ENCODE data around the gene WDR45B. TPM values are rescaled to one million over a fixed set of nuclear protein-coding genes. Genes with fewer than 3 reads are reported as not detected.

Gene WDR45B
- polyA plus RNA-seq, 1 of the 3 experiments (the other 2 are of a cell fraction), result 171 TPM

DNA sequence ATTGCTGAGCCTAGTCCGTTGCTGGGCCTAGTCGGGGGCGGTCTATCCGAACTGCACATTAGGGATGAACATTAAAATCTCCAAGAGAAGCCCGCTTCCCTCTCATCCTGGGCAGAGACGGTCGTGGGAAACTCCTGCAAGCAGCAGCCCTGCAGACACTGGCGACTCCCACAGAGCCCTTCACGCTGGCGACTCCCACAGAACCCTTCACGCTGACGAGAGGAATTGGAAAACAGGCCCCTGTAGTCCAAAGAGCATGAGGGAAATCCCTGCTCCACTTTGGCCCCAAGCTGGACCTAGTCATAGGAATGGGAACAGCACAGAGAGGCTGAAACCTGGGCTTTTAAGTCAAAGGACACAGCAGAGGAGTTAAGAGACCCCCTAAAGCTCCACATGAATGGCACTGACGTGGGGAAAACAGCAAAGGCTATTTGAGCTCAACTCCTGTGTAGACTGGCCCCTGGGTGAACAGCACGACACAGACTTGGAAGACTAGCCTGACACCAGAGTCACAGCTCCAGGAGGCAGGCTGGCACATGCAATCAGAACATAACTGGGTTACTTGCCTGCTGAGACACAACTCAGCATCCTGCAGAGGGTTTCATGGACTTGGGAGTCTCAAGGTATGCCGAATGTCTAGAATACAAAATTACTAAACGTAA lies 42.2 kb downstream of the WDR45B start (continued):
- TF ChIP-seq, protein P1, sequence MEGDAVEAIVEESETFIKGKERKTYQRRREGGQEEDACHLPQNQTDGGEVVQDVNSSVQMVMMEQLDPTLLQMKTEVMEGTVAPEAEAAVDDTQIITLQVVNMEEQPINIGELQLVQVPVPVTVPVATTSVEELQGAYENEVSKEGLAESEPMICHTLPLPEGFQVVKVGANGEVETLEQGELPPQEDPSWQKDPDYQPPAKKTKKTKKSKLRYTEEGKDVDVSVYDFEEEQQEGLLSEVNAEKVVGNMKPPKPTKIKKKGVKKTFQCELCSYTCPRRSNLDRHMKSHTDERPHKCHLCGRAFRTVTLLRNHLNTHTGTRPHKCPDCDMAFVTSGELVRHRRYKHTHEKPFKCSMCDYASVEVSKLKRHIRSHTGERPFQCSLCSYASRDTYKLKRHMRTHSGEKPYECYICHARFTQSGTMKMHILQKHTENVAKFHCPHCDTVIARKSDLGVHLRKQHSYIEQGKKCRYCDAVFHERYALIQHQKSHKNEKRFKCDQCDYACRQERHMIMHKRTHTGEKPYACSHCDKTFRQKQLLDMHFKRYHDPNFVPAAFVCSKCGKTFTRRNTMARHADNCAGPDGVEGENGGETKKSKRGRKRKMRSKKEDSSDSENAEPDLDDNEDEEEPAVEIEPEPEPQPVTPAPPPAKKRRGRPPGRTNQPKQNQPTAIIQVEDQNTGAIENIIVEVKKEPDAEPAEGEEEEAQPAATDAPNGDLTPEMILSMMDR (IDR thresholded peaks at IDR 0.05), result no peak
- no peak for TF ChIP-seq RXRA (IDR thresholded peaks at IDR 0.05; ENCODE audit: borderline replicate concordance, low read depth)
- no peak for TF ChIP-seq MEF2A (IDR thresholded peaks at IDR 0.05; ENCODE audit: borderline replicate concordance, low read depth)
- no peak for TF ChIP-seq GABPA (IDR thresholded peaks at IDR 0.05; ENCODE audit: low read depth)
- TF ChIP-seq ELF1 (IDR thresholded peaks at IDR 0.05), result no peak
- TF ChIP-seq, protein P2, sequence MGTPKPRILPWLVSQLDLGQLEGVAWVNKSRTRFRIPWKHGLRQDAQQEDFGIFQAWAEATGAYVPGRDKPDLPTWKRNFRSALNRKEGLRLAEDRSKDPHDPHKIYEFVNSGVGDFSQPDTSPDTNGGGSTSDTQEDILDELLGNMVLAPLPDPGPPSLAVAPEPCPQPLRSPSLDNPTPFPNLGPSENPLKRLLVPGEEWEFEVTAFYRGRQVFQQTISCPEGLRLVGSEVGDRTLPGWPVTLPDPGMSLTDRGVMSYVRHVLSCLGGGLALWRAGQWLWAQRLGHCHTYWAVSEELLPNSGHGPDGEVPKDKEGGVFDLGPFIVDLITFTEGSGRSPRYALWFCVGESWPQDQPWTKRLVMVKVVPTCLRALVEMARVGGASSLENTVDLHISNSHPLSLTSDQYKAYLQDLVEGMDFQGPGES (IDR thresholded peaks at IDR 0.05; ENCODE audit: low read depth, low read length), result no peak

DNA sequence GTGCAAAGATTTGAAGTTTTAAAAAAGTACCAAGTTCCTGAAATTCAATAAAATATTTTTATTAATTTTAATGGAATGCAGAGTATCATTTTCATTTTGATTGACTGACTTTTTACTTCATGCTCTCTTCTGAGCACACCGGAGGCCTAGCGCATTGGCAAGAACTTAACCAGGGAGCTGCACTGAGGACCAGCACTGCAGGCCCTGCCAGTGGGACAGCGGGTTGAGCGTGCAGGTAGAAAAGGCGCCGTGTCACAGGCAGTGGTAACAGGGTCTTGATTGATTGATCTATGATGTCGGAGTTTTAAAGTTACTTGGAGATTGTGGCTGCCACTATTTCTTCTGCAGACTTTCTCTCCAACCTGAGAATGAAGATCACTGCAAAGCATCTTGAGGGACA lies 43.7 kb downstream of the WDR45B start:
- 95% methylated on average over 7 of the region's 7 CpGs for WGBS (ENCODE audit: low lambda C conversion rate)
- Histone ChIP-seq H3K9me2 (no peaks in the 10 kb centered on the region), H3K79me2 (ENCODE audit: insufficient read depth) (peaks cover 18% of the 10 kb centered on the region), H3K4me1 (ENCODE audit: control insufficient read depth in 1 of 2, insufficient read depth in 2 of 2, low read depth in 1 of 2, low read length in 1 of 2) (no peaks in the 10 kb centered on the region; a peak in 1 of 4 replicates), H2AFZ (ENCODE audit: low read depth) (no peak overlapping the region), H3K4me2 (no peak overlapping the region), H3K27ac (ENCODE audit: low read depth in 2 of 2, low read length in 1 of 2) (no peak overlapping the region), H3K9ac (no peak overlapping the region), H3K4me3 (ENCODE audit: low read depth in 2 of 2, low read length in 1 of 2) (no peak overlapping the region), H3K36me3 (replicated peaks in 1 of 2; ENCODE audit: control insufficient read depth in 1 of 2, insufficient read depth in 2 of 2, low read length in 1 of 2) (peaks cover 60 to 70% of the 10 kb centered on the region in 2 experiments), H4K20me1 (ENCODE audit: insufficient read depth) (no peaks in the 10 kb centered on the region), H3K27me3 (ENCODE audit: insufficient read depth) (no peaks in the 10 kb centered on the region), H3K9me3 (no peaks in the 10 kb centered on the region), H3F3A (replicated peaks; ENCODE audit: insufficient read depth) (peaks cover 7% of the 10 kb centered on the region)
- CTCF ChIA-PET, result no interaction called here
- POLR2A ChIA-PET, result no interaction called here
- no peak for TF ChIP-seq MEF2A (IDR thresholded peaks at IDR 0.05; ENCODE audit: borderline replicate concordance, low read depth)
- TF ChIP-seq, protein P3, sequence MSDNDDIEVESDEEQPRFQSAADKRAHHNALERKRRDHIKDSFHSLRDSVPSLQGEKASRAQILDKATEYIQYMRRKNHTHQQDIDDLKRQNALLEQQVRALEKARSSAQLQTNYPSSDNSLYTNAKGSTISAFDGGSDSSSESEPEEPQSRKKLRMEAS (IDR thresholded peaks at IDR 0.05; ENCODE audit: low read depth), result no peak
- TF ChIP-seq POLR2AphosphoS5 (IDR thresholded peaks at IDR 0.05; ENCODE audit: low read depth, low read length), result no peak
- no peak for TF ChIP-seq JUND (IDR thresholded peaks at IDR 0.05)
- no peak for TF ChIP-seq SIN3A (IDR thresholded peaks at IDR 0.05; ENCODE audit: borderline replicate concordance, low read depth, low read length)
- no peak for TF ChIP-seq RAD21 (IDR thresholded peaks at IDR 0.05; ENCODE audit: low read length)
- no peak for TF ChIP-seq FOSL2 (IDR thresholded peaks at IDR 0.05; ENCODE audit: borderline replicate concordance, low read depth)
- no peak for TF ChIP-seq RFX5 (IDR thresholded peaks at IDR 0.05; ENCODE audit: low read length)
- no peak for TF ChIP-seq SMC3 (IDR thresholded peaks at IDR 0.05; ENCODE audit: low read depth, low read length)
- TF ChIP-seq, protein P4, sequence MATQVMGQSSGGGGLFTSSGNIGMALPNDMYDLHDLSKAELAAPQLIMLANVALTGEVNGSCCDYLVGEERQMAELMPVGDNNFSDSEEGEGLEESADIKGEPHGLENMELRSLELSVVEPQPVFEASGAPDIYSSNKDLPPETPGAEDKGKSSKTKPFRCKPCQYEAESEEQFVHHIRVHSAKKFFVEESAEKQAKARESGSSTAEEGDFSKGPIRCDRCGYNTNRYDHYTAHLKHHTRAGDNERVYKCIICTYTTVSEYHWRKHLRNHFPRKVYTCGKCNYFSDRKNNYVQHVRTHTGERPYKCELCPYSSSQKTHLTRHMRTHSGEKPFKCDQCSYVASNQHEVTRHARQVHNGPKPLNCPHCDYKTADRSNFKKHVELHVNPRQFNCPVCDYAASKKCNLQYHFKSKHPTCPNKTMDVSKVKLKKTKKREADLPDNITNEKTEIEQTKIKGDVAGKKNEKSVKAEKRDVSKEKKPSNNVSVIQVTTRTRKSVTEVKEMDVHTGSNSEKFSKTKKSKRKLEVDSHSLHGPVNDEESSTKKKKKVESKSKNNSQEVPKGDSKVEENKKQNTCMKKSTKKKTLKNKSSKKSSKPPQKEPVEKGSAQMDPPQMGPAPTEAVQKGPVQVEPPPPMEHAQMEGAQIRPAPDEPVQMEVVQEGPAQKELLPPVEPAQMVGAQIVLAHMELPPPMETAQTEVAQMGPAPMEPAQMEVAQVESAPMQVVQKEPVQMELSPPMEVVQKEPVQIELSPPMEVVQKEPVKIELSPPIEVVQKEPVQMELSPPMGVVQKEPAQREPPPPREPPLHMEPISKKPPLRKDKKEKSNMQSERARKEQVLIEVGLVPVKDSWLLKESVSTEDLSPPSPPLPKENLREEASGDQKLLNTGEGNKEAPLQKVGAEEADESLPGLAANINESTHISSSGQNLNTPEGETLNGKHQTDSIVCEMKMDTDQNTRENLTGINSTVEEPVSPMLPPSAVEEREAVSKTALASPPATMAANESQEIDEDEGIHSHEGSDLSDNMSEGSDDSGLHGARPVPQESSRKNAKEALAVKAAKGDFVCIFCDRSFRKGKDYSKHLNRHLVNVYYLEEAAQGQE (IDR thresholded peaks at IDR 0.05; ENCODE audit: low read depth, low read length), result no peak
- no peak for TF ChIP-seq ELF1 (IDR thresholded peaks at IDR 0.05)
- no peak for TF ChIP-seq EP300 (IDR thresholded peaks at IDR 0.05; ENCODE audit: borderline replicate concordance in 1 of 2, low read depth in 1 of 2, low read length in 1 of 2)
- TF ChIP-seq, protein P5, sequence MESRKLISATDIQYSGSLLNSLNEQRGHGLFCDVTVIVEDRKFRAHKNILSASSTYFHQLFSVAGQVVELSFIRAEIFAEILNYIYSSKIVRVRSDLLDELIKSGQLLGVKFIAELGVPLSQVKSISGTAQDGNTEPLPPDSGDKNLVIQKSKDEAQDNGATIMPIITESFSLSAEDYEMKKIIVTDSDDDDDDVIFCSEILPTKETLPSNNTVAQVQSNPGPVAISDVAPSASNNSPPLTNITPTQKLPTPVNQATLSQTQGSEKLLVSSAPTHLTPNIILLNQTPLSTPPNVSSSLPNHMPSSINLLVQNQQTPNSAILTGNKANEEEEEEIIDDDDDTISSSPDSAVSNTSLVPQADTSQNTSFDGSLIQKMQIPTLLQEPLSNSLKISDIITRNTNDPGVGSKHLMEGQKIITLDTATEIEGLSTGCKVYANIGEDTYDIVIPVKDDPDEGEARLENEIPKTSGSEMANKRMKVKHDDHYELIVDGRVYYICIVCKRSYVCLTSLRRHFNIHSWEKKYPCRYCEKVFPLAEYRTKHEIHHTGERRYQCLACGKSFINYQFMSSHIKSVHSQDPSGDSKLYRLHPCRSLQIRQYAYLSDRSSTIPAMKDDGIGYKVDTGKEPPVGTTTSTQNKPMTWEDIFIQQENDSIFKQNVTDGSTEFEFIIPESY (IDR thresholded peaks at IDR 0.05; ENCODE audit: borderline replicate concordance, low read depth), result no peak
- DNase-seq, result no peak

All from SK-N-SH (cell line).